ENCODE results near the gene ARX. TPM values are rescaled to one million over a fixed set of nuclear protein-coding genes. Genes with fewer than 3 reads are reported as not detected.

The ARX gene
- polyA plus RNA-seq, 5 donors = 0.10 to 0.84 (median 0.24) TPM

GRCh38 chrX:25016938-25017598 lies 1.3 kb upstream of the ARX start:
- DNase-seq = no peak

GRCh38 chrX:25016361-25016671 lies 551 bp upstream of the ARX start:
- DNase-seq = no peak

DNA sequence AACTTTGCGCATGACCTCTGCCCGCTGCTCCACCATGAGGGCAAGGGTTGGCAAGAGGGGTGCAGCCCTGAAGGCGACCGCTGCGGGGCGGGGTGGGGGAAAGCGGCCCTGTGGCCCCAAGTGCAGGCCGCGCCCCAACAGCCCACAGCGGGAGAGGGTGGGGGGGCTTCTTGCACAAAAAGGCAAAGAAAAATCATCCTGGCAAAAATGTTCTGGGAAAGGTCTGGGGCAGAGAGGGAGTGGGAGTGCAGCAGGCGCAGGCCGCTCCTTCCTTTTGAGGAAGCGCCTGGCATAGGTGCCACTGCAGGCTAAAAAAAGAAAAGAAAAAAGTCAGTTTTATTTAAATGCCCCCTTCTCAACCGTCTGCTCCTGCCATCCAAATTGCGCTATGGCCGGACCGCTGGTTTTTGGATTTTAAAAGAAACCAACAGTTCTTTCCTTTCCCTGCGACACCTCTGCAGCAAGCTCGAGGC lies 1.4 kb downstream of the ARX start:
- no peak for DNase-seq

DNA sequence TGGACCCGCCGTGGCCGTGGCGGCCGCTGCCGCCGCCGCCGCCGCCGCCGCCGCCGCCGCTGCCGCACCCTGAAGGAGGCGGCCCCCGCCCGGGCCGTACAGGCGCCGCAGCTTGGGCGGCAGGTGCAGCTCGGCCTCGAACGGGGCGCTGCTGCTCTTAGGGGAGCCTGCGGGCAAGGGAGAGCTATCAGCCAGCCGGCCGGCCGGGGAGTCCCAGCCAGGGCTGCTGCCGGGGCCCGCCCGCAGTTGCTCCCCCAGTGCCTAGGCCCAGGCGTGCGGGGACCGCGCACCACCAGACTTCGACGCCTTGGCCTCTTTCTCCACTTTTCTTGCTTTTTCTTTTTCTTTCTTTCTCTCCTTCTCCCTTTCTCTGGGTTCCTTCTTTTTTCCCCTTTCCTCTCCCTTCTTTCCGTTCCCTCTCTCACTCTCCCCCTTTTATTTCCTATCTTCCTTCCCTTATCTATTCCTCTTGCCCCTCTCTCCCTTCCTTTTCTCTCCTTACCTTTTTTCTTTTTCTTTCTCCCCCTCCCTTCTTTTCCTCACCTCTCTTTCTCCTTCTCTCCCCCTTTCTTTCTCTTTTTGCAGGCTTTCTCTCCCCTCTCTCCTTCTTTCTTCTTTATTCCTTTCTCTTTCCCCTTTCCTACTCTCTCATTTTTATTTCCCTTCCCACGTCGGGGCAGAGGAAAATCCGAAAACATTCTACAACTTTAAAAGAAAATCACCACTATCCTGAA lies 2.0 kb downstream of the ARX start:
- no peak for DNase-seq

DNA sequence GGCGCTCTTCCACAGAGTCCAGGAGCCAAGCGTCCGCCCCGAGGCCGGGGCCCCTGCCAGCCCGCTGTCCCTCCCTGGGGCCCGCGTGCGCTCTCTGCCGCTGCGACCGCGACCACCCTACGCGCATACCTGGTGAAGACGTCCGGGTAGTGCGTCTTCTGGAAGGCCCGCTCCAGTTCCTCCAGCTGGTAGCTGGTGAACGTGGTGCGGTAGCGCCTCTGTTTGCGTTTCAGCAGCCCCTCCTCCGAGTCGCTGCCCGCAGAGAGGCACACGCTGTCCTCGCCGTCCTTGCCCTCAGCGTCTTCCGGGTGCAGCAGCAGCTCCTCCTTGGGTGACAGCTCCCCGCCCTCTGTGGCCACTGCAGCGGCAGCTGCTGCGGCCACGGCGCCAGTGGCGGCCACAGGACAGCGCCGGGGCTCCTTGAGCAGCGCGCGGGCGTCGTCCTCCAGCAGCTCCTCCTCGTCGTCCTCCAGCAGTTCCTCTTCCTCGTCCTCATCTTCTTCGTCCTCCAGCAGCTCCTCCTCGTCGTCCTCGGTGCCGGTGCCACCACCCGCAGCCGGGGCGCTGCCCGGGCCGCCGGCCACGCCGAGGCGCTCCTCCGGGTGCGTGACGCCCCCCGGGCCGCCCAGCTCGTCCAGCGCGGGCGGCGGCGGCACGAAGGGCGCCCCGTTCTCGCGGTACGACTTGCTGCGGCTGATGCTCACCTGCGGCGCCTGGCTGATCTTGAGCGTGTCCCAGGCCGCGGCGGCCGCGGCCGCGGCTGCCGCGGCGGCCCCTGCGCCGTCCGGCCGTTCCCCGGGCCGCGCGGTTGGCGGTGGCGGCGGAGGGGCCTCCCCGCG lies 2.8 kb downstream of the ARX start:
- DNase-seq = no peak

- no peak for DNase-seq
These were observed 3.4 kb downstream of the ARX start for GRCh38 chrX:25012433-25012735.

DNA sequence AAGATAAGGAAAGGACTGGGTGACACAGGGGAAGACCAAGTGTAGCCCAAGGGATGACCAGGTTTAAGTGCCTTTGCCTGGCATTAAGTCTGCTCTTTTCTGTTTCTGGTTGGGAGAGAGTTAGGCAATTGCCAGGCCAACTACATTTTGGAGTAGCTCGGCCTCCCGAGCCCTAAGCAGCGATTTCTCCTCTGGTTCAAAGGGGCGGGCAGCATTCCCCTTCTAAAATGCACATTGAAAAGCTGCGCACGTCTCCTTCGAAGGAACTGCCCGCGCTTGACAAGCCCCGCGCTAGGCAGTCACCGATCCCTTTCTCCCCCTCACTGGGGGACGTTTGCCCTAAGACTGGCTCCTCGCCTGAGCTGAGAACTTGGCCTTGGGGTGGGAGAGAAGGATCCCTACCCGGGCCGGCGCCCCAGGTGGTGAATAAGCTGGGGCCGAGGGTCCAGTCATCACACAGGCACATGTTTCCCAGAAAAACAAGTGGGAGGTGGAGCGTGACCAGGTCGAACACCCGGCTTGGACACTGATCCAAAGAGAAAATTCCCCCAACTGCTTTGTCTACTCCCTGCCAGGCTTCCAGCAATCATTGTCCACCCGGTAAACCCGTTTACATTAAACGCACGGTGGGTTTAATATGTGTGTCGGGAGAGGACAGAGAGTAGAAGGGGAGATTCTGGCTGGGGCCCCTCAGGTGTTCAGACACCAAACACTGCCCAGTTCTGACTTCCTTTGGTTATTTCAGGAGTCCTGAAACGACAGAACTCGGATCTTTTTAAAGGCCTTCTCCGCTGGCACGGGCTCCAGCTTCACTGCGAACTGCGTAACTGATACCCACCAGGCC lies 4.0 kb downstream of the ARX start:
- no peak for DNase-seq

DNA sequence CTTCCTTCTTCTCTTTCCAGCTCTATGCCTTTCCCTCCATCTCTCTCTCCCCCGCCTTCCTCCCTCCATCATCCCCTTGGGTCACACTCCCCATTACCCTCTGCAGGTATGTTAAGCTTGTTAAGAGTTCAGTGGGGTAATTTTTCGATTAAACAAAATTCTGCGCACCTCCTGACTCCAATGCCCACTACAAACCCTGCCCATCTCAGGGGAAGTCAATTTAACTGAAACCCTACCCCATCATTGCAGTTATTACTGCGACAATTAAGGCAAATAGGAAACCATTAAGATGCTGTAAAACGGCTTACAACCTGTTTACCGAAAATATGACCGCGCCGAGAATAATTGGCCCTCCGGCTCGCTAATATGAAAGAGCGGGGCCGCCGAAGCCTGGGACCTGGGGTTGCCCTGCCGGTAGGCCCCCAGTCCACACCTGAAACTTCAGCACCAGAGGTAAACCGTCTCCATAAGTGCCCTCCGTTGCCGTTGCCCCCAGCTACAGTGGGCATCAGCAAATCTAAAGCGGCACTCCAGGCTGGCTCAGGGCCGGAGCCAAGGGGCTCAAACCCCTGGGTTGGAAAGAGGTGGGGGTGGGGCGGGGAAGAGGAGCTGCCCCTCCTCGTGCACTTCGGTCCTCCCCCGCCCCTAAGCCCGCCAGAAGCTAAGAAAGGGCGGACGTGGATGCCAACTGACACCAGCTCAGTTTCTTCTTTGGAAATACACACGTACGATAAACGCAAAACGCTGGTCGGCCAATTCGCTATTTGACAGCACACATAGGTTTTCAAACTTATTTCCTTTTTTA lies 4.8 kb downstream of the ARX start:
- DNase-seq = no peak

DNA sequence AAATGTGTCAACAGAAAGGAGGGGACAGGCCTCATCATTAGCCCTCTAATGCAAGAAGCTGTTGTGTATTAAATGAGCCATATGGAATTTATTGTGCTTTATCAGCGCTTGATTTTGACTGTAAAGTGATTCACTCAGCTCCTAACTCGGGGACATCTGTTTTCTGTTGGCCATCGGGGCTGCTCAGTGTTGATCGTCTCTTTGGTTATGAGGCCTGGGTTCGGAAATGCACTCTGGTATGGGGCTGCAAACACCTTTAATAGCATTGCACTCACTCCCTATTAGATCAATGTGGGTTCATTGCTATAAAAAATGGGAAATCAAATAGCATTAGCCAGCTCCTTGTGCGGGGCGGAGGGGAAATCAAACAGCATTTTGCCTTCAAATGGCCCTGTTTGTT lies 6.4 kb downstream of the ARX start:
- DNase-seq = no peak

DNA sequence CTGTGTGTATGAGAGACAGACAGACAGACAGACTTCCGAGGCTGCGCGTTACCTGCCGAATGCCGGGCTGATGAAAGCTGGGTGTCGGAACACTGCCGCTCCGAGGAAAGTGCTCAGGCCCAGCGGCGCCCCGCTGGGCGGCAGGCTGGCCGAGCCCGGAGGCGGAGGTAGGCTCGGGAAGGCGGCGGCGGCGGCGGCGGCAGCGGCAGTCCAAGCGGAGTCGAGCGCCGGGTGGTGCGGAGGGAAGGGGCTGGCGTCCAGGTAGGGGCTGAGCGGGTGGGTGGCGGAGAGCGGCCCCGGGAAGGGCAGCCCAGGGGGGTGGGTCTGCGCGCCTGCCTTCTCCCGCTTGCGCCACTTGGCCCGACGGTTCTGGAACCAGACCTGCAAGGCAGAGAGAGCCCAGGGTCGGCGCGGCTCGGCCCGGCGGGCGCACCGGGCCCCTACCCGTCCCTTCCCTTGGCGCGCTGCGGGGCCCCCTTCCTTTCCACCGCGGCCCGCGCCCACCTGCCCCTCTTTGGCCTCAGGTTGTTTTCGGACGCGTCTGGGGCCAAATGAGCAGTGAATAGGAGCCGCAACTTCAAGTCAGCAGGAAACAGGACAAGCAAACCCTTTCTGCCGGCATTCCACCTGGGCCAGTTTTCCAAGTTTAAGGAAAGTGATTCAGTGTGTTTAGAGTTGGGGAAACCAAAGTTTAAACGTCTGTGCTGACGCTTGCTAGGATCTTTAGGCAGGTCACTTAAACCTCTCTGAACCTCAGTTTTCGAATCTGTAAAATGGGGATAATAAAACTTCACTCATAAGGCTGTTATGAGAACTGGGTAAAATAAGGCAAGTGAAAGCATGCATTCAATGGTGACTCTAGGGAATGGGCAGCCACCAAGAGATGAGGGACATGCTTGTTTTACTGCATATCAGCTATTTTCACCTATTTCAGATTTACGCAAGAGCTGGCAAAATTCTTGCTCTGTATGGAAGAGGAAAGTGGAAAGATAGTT lies 8.4 kb downstream of the ARX start:
- DNase-seq = no peak

GRCh38 chrX:25006586-25007058 lies 9.1 kb downstream of the ARX start:
- no peak for DNase-seq

GRCh38 chrX:25005382-25006185 lies 10.2 kb downstream of the ARX start:
- DNase-seq = no peak

DNA sequence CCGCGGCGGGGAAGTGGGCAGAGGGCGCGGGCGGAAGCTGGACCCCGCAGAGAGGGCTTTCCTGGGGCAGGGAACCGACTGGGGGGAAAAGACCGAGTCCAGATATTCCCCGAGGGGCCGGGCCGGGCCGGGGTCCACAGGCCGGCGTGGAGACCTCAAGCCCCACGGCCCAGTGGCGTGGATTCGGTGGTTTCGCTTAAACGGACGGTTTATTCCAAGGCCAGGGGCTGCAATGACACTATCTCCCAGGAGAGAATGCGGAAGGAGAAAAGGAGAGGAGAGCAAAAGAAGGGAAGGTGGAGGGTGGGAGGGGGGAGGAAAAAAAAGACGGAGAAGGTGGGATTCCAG lies 10.8 kb downstream of the ARX start:
- DNase-seq = no peak

DNA sequence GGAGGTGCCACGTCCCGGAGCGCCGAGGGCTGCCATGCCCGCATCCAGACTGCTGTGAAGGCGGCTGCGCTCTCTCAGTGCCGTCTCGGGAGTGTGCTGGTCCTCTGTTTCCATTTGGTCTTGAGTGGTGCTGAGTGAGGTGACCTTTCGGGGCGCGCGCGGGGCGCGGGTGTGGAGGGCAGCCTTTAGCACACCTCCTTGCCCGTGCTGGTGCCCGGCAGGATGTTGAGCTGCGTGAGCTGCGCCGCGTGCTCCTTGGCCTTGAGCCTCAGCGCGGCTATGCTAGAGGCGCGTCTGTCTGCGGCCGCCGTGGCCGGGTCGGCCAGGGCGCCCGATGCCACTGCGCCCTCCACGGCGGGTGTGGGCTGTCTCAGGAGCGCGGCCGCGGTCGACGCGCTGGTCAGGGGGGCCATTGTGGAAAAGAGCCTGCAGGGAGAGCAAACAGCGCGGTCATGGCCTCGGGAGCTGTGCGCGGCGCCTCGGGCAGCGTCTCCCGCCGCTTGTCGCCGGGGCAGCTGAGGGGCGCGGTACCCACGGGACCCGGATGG lies 11.2 kb downstream of the ARX start:
- DNase-seq = no peak

DNA sequence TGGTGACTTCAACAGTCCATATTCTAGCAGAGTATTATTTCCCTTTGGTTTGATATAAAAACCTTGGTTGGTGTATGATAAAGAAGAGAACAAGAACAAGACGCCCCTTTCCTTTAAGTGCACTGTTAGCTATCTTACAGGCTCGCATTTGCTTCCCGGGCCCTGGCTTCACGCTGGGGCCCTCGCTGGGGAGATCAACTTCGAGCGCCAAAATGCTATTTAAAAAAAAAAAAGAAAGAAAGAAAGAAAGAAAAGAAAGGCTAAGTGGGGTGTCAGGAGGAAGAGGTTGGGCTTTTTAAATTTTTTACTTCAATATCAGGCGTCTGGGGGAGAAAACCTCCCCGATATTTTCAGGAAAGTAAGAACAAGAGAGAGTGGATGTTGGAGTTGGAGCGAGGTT lies 11.7 kb downstream of the ARX start:
- no peak for DNase-seq

GRCh38 chrX:25003066-25003849 lies 12.5 kb downstream of the ARX start:
- no peak for DNase-seq

GRCh38 chrX:25002661-25003020 lies 13.1 kb downstream of the ARX start:
- DNase-seq = no peak

All from right lung (tissue), 5 donors.